Naive B cell (primary cell): Measurements from ENCODE around the gene C20orf173. TPM values are rescaled to one million over a fixed set of nuclear protein-coding genes. Genes with fewer than 3 reads are reported as not detected.
A peak's percentile ranks its signal among the peaks of the same experiment; 100 is the strongest.
"Not testable (repeated sequence)": the region's sequence is repeated elsewhere in the genome, so short reads cannot be mapped to it uniquely, and the experiment has no call there.

ENCODE experiments used
- ATAC-seq, 2 donors: fragments of 150-1000 bp; cut with Tn5 transposase; 2 replicates each; pipeline ENCODE4 v1.10.0; 2021; ENCODE audit warnings: low read depth in 2 of 2, mild to moderate bottlenecking in 2 of 2, moderate library complexity in 2 of 2
- DNase-seq: peaks from one replicate; pipeline ENCODE4 v3.0.0; 2022
- H3K27ac Mint-ChIP-seq, 6 donors: one replicate each; pipeline ENCODE4 v1.8.0; 2020 to 2022; ENCODE audit warnings: mild to moderate bottlenecking in 6 of 6, mixed read lengths in 6 of 6, moderate library complexity in 5 of 6, inconsistent platforms in 2 of 6
- H3K27me3 Mint-ChIP-seq, 3 donors: one replicate each; pipeline ENCODE4 v1.8.0; 2021 to 2022; ENCODE audit warnings: mixed read lengths in 3 of 3, mild to moderate bottlenecking in 1 of 3
- H3K36me3 Mint-ChIP-seq, 2 donors: one replicate each; pipeline ENCODE4 v1.8.0; 2020 to 2022; ENCODE audit warnings: mixed read lengths in 2 of 2, inconsistent platforms in 1 of 2, mild to moderate bottlenecking in 1 of 2
- H3K4me1 Mint-ChIP-seq, 3 donors: one replicate each; pipeline ENCODE4 v1.8.0; 2020 to 2022; ENCODE audit warnings: mixed read lengths in 3 of 3, inconsistent platforms in 1 of 3, mild to moderate bottlenecking in 1 of 3, moderate library complexity in 1 of 3
- H3K4me3 Mint-ChIP-seq, 8 donors: one replicate each; pipeline ENCODE4 v1.8.0; 2020 to 2022; ENCODE audit warnings: mild to moderate bottlenecking in 8 of 8, mixed read lengths in 8 of 8, moderate library complexity in 8 of 8, inconsistent platforms in 2 of 8
- H3K9me3 Mint-ChIP-seq, 7 donors: one replicate each; pipeline ENCODE4 v1.8.0; 2020 to 2022; ENCODE audit warnings: mixed read lengths in 7 of 7, mild to moderate bottlenecking in 5 of 7, inconsistent platforms in 2 of 7, moderate library complexity in 1 of 7
- polyA plus RNA-seq, 6 donors: library from polyadenylated mRNA; unstranded; fragments of 300-500 nt; fragmentation: Illumina TruSeq; gene quantifications; one replicate each; pipeline ENCODE4 v1.2.3, GENCODE V29; 2021; ENCODE audit warnings: low read depth in 6 of 6

Gene C20orf173
- polyA plus RNA-seq, 6 donors from 2014 or later, result not detected

- H3K27ac Mint-ChIP-seq, result peak within 1 kb of the TSS; percentile 16 to 97 (median 90)
- peak within 1 kb of the TSS; percentile 89 to 95 (median 92) for H3K4me3 Mint-ChIP-seq
- no peaks in the 10 kb centered on the region for H3K9me3 Mint-ChIP-seq
- ATAC-seq (peak; percentile 89 to 96), DNase-seq (peak; percentile 96)
- H3K4me1 Mint-ChIP-seq, result peaks cover 12 to 32% (median 27%) of the 10 kb centered on the region in 3 donors
- H3K36me3 Mint-ChIP-seq, result no peaks in the 10 kb centered on the region
- no peaks in the 10 kb centered on the region for H3K27me3 Mint-ChIP-seq
Observed at GRCh38 chr20:35541783-35542662, 12.6 kb upstream of the C20orf173 start, which contains the start of gene ERGIC3. TSS of gene ERGIC3 (plus strand) at chr20:35542078. CDS start at chr20:35542098, 20 bp downstream.

- Mint-ChIP-seq H3K9me3 (no peaks in the 10 kb centered on the region), H3K36me3 (no peaks in the 10 kb centered on the region), H3K27me3 (no peaks in the 10 kb centered on the region), H3K27ac (peak overlapping the region in 5 of 6 donors; percentile 67 to 97 (median 87)), H3K4me3 (peak overlapping the region; percentile 89 to 95 (median 92)), H3K4me1 (peaks cover 12 to 32% (median 27%) of the 10 kb centered on the region in 3 donors)
- ATAC-seq (no peak), DNase-seq (no peak)
Observed at GRCh38 chr20:35541118-35541782, 11.8 kb upstream of the C20orf173 start.

DNA sequence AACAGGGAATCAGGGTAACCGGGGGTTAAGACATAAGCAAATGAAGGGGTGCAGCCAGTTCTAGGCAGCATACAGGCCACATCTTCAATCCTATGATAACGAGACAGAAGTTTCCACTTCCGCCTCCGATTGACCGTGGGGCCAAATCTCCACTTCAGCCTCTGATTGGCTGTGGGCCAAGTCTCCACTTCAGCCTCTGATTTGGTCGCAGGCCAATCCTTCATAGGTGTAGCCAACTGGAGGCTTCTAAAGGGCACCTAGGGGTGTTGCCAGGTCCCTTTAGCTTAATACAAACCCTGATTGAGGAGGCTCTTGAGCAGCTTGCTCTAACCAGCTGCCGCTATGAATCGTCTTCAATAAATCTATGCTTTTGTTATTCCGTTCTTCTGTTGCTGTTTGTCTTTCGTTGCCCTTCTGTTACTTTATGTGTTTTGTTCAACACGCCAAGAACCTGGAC, 10.3 kb upstream of the C20orf173 start:
- ATAC-seq, result peak; percentile 23 to 69
- H3K27ac Mint-ChIP-seq, result peak overlapping the region in 4 of 6 donors; percentile 37 to 76 (median 48)
- H3K36me3 Mint-ChIP-seq, result no peaks in the 10 kb centered on the region

DNA sequence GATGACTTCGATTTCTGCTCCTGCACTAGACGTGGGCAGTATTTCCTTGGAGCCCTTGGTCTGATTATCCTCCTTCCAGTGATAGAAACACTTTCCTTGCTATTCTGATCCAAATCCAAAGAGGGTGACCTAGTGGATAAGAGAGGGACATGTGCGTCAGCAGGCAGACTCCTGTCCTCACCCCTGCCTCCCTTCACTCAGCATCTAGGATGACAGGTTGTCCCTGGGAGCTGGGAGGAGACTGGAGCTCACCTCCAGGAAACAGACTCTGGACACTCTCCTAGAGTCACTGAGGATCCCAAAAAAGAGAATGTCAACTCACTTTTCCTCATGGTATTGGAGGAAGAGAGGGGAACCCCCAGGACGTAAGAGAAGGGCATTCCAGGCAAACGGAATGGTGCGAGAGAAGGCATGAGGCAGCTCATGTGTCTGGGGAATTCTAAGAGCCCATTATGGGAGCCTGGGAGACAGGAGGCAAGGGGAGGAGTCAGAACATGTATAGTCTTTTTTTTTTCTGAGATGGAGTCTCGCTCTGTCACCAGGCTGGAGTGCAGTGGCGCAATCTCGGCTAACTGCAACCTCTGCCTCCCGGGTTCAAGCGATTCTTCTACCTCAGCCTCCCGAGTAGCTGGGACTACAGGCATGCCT, 2.2 kb downstream of the C20orf173 start:
- H3K4me3 Mint-ChIP-seq, result peak overlapping the region in 1 of 8 donors; percentile 31
- H3K9me3 Mint-ChIP-seq, result no peaks in the 10 kb centered on the region
- ATAC-seq, result no peak
- DNase-seq, result no peak
- H3K27me3 Mint-ChIP-seq, result no peaks in the 10 kb centered on the region
- peaks cover 0 to 8% (median 4%) of the 10 kb centered on the region in 3 donors for H3K4me1 Mint-ChIP-seq
- H3K36me3 Mint-ChIP-seq, result no peaks in the 10 kb centered on the region
- peak overlapping the region in 1 of 6 donors; percentile 85 for H3K27ac Mint-ChIP-seq

More for the DNA sequence above, 10.3 kb upstream of the C20orf173 start:
- DNase-seq, result peak; percentile 46
- Mint-ChIP-seq H3K4me3 (peak overlapping the region in 5 of 8 donors; percentile 19 to 78 (median 47)), H3K4me1 (peaks cover 12 to 32% (median 27%) of the 10 kb centered on the region in 3 donors), H3K9me3 (no peaks in the 10 kb centered on the region), H3K27me3 (no peaks in the 10 kb centered on the region)

DNA sequence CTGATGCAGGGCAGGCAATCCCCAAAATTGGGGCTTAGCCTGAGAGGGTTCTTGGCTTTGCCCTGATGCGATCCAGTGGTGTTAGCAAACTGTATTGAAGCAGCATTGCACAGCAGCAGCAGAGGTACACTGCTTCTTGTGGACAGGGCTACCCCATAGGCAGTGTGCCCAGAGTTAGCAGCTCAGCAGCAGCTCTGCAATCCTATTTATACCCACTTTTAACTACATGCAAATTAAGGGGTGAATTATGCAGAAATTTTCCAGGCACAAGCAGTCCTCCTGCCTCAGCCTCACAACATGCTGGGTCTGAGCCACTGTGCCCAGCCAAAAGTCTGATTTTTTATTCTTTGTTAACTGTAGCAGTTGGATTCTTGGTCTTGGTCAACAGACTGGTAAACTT, 3.8 kb downstream of the C20orf173 start:
- Mint-ChIP-seq H3K4me1 (peaks cover 0 to 8% (median 4%) of the 10 kb centered on the region in 3 donors), H3K27ac (no peak overlapping the region), H3K36me3 (no peaks in the 10 kb centered on the region), H3K9me3 (no peaks in the 10 kb centered on the region), H3K27me3 (no peaks in the 10 kb centered on the region), H3K4me3 (no peak overlapping the region)
- ATAC-seq, result no peak
- no peak for DNase-seq

GRCh38 chr20:35523298-35523888, 6.1 kb downstream of the C20orf173 start:
- Mint-ChIP-seq H3K27me3 (no peaks in the 10 kb centered on the region), H3K36me3 (no peaks in the 10 kb centered on the region), H3K4me3 (no peak overlapping the region), H3K4me1 (peaks cover 0 to 8% (median 4%) of the 10 kb centered on the region in 3 donors), H3K27ac (peak overlapping the region in 2 of 6 donors; percentile 20 to 65), H3K9me3 (no peaks in the 10 kb centered on the region)
- DNase-seq, result peak; percentile 12
- ATAC-seq, result peak in 1 of 2 donors; percentile 28

- peaks cover 1 to 9% (median 8%) of the 10 kb centered on the region in 3 donors for H3K4me1 Mint-ChIP-seq
Observed at GRCh38 chr20:35518955-35519354, 10.5 kb downstream of the C20orf173 start.

GRCh38 chr20:35517767-35518166, 11.7 kb downstream of the C20orf173 start:
- ATAC-seq, H3K4me1 Mint-ChIP-seq, H3K36me3 Mint-ChIP-seq, H3K4me3 Mint-ChIP-seq, H3K27ac Mint-ChIP-seq, DNase-seq, H3K27me3 Mint-ChIP-seq, H3K9me3 Mint-ChIP-seq: not testable (repeated sequence)

More at GRCh38 chr20:35518955-35519354, 10.5 kb downstream of the C20orf173 start:
- Mint-ChIP-seq H3K9me3 (no peaks in the 10 kb centered on the region), H3K4me3 (no peak overlapping the region), H3K27me3 (no peaks in the 10 kb centered on the region), H3K36me3 (no peaks in the 10 kb centered on the region), H3K27ac (no peak overlapping the region)
- ATAC-seq, result no peak
- no peak for DNase-seq

GRCh38 chr20:35517125-35517524, 12.3 kb downstream of the C20orf173 start:
- H3K9me3 Mint-ChIP-seq, result no peaks in the 10 kb centered on the region
- H3K36me3 Mint-ChIP-seq, result peaks cover 0 to 3% of the 10 kb centered on the region in 2 donors
- H3K4me3 Mint-ChIP-seq, result no peak overlapping the region
- no peaks in the 10 kb centered on the region for H3K27me3 Mint-ChIP-seq
- ATAC-seq, result no peak
- H3K27ac Mint-ChIP-seq, result peak overlapping the region in 2 of 6 donors; percentile 20 to 76
- no peak for DNase-seq
- peaks cover 1 to 8% (median 6%) of the 10 kb centered on the region in 3 donors for H3K4me1 Mint-ChIP-seq

DNA sequence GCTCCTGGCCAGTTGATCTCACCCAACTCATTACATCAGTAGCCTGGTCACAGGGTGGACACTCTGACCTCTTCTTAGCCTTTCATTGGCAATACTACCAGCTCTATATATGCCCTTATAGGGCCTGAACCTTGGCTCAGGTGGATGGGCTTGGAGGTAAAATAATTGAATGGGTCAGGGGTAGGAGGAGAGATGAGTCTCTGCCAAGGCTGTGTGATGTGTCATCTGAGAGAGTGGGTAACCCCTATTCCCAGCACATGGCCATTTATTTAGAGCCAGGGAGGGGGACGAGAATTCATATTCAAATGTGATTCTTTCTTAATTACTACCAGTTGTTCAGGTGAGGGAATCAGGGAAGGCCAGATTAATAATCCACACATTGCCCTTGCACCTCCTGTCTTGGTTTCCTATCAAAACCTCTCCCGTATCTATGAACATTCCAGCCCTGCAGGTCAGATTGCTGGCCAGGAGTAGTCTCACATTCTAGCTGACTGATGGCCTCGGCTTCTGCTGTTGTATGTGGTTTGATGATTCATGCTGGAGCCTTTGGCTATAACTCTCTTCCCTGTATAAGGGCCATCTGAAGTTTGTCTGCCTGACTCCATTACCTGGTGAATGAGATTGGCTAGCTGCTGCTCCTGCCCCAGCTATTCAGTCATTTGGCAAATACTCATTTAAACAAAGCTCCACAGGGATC, 13.4 kb downstream of the C20orf173 start:
- Mint-ChIP-seq H3K9me3 (no peaks in the 10 kb centered on the region), H3K4me1 (peaks cover 1 to 9% (median 8%) of the 10 kb centered on the region in 3 donors), H3K36me3 (peaks cover 0 to 8% of the 10 kb centered on the region in 2 donors), H3K27me3 (no peaks in the 10 kb centered on the region), H3K27ac (peak overlapping the region in 3 of 6 donors; percentile 21 to 76 (median 30)), H3K4me3 (no peak overlapping the region)
- ATAC-seq (no peak), DNase-seq (no peak)

GRCh38 chr20:35515341-35515740, 14.1 kb downstream of the C20orf173 start:
- H3K4me1 Mint-ChIP-seq, result peaks cover 1 to 9% (median 8%) of the 10 kb centered on the region in 3 donors
- H3K27ac Mint-ChIP-seq, result peak overlapping the region in 2 of 6 donors; percentile 27 to 42
- DNase-seq (no peak), ATAC-seq (no peak)
- no peak overlapping the region for H3K4me3 Mint-ChIP-seq
- H3K9me3 Mint-ChIP-seq, result no peaks in the 10 kb centered on the region
- H3K27me3 Mint-ChIP-seq, result no peaks in the 10 kb centered on the region
- peaks cover 0 to 8% of the 10 kb centered on the region in 2 donors for H3K36me3 Mint-ChIP-seq

GRCh38 chr20:35514371-35514932, 15.0 kb downstream of the C20orf173 start:
- H3K4me3 Mint-ChIP-seq, result no peak overlapping the region
- H3K4me1 Mint-ChIP-seq, result peaks cover 4 to 9% (median 8%) of the 10 kb centered on the region in 3 donors
- peaks cover 0 to 8% of the 10 kb centered on the region in 2 donors for H3K36me3 Mint-ChIP-seq
- peak overlapping the region in 1 of 6 donors; percentile 56 for H3K27ac Mint-ChIP-seq
- H3K9me3 Mint-ChIP-seq, result no peaks in the 10 kb centered on the region
- H3K27me3 Mint-ChIP-seq, result no peaks in the 10 kb centered on the region
- ATAC-seq (no peak), DNase-seq (no peak)
